Left renal cortex interstitium (tissue), 4 donors: Measurements from ENCODE around the gene KCNN1. TPM values are rescaled to one million over a fixed set of nuclear protein-coding genes. Genes with fewer than 3 reads are reported as not detected.
"Not testable (repeated sequence)": the region's sequence is repeated elsewhere in the genome, so short reads cannot be mapped to it uniquely, and the experiment has no call there.

ENCODE experiments used
- DNase-seq, 4 donors: peaks; one replicate each; pipeline ENCODE4 v3.0.0-alpha.2; 2013; ENCODE audit warnings: low read depth in 4 of 4, low spot score in 2 of 4, missing footprints in 1 of 4
- polyA plus RNA-seq, 4 donors: library from polyadenylated mRNA; unstranded; fragments of 120-200 nt; gene quantifications; one replicate each; pipeline ENCODE4 v1.2.1, GENCODE V29; 2013; ENCODE audit not compliant: insufficient read length in 4 of 4

The KCNN1 gene
- polyA plus RNA-seq, 4 donors: 5.6 to 8.4 (median 7.0) TPM

- DNase-seq: no peak
Observed at GRCh38 chr19:18020212-18021085, 53.5 kb downstream of the KCNN1 start.

GRCh38 chr19:18021121-18021755 is 54.3 kb downstream of the KCNN1 start:
- no peak for DNase-seq

- no peak for DNase-seq
Observed at GRCh38 chr19:18023622-18024251, 56.8 kb downstream of the KCNN1 start.

GRCh38 chr19:18027151-18027550 is 60.2 kb downstream of the KCNN1 start:
- DNase-seq: no peak

- no peak for DNase-seq
Observed at GRCh38 chr19:18029617-18030338, 62.9 kb downstream of the KCNN1 start.

- not testable (repeated sequence) for DNase-seq
Observed at GRCh38 chr19:18031401-18031800, 64.5 kb downstream of the KCNN1 start.

- not testable (repeated sequence) for DNase-seq
Observed at GRCh38 chr19:18032102-18032501, 65.2 kb downstream of the KCNN1 start.

- no peak for DNase-seq
Observed at GRCh38 chr19:18041054-18041453, 74.1 kb downstream of the KCNN1 start.

- no peak for DNase-seq
Observed at GRCh38 chr19:18043676-18044075, 76.8 kb downstream of the KCNN1 start.

GRCh38 chr19:18044825-18045304 is 78.0 kb downstream of the KCNN1 start:
- DNase-seq: peak in 2 of 4 donors; percentile 49 to 50

- no peak for DNase-seq
Observed at GRCh38 chr19:18045307-18046050, 78.6 kb downstream of the KCNN1 start.

- DNase-seq: no peak
Observed at GRCh38 chr19:18046059-18046718, 79.3 kb downstream of the KCNN1 start.

- DNase-seq: no peak
Observed at GRCh38 chr19:18049385-18049784, 82.5 kb downstream of the KCNN1 start.

Other genes starting within 250 kb of the KCNN1 start
- gene MAP1S, start 247.6 kb upstream of the KCNN1 start, polyA plus RNA-seq: 10 to 100 TPM; 29.1 to 49.0 (median 40.0) TPM
- gene FCHO1, start 215.6 kb upstream of the KCNN1 start, polyA plus RNA-seq: 1 to 10 TPM; 1.3 to 3.3 (median 2.5) TPM
- 10 to 100 TPM in 2 of 4 donors, 1 to 10 TPM in 2; 5.1 to 12.0 (median 8.0) TPM for gene B3GNT3, start 172.0 kb upstream of the KCNN1 start, polyA plus RNA-seq
- under 1 TPM; 0.19 to 0.55 (median 0.38) TPM for gene INSL3, start 145.6 kb upstream of the KCNN1 start, polyA plus RNA-seq
- 1 to 10 TPM; 2.2 to 4.9 (median 3.6) TPM for gene JAK3, start 119.1 kb upstream of the KCNN1 start, polyA plus RNA-seq
- gene RPL18A, start 107.2 kb upstream of the KCNN1 start, polyA plus RNA-seq: 1,000 to 10,000 TPM in 2 of 4 donors, 100 to 1,000 TPM in 2; 867 to 1,395 (median 1,135) TPM
- gene SLC5A5, start 95.2 kb upstream of the KCNN1 start, polyA plus RNA-seq: under 1 TPM in 3 of 4 donors, not detected in 1; 0.04 to 0.14 (median 0.04) TPM
- gene CCDC124, start 34.1 kb upstream of the KCNN1 start, polyA plus RNA-seq: 100 to 1,000 TPM in 1 of 4 donors, 10 to 100 TPM in 3; 51.9 to 100 (median 78.3) TPM
- 1 to 10 TPM; 4.9 to 6.0 (median 5.3) TPM for gene ARRDC2, start 41.1 kb downstream of the KCNN1 start, polyA plus RNA-seq
- gene IL12RB1, start 119.8 kb downstream of the KCNN1 start, polyA plus RNA-seq: under 1 TPM; 0.18 to 0.42 (median 0.31) TPM
- gene MAST3, start 130.7 kb downstream of the KCNN1 start, polyA plus RNA-seq: 1 to 10 TPM; 3.5 to 9.6 (median 6.3) TPM
- gene PIK3R2, start 186.1 kb downstream of the KCNN1 start, polyA plus RNA-seq: 10 to 100 TPM; 27.8 to 39.6 (median 34.3) TPM
- gene IFI30, start 206.7 kb downstream of the KCNN1 start, polyA plus RNA-seq: 10 to 100 TPM; 12.4 to 22.4 (median 15.3) TPM
- gene MPV17L2, start 226.1 kb downstream of the KCNN1 start, polyA plus RNA-seq: 10 to 100 TPM in 2 of 4 donors, 1 to 10 TPM in 2; 8.1 to 12.1 (median 10.6) TPM
- 1 to 10 TPM; 4.6 to 5.8 (median 5.3) TPM for gene RAB3A, start 236.9 kb downstream of the KCNN1 start, polyA plus RNA-seq